HepG2 (cell line): ENCODE results near the gene FAM117A. TPM values are rescaled to one million over a fixed set of nuclear protein-coding genes. Genes with fewer than 3 reads are reported as not detected.

ENCODE experiments used
- ATAC-seq: fragments of 200-7000 bp; cut with Tn5 transposase; 3 replicates; pipeline ENCODE4 v1.9.1; 2020; ENCODE audit warnings: mild to moderate bottlenecking, moderate library complexity
- BruUV-seq: library from RNA; stranded (reverse); fragments of 400-500 nt; replicated peaks from 2 replicates; lab custom pipeline; 2021; lab: Mats Ljungman, UMichigan
- CTCF ChIA-PET: fragments of 300-600 bp; formaldehyde crosslinking; extraction: SDS; loops from one replicate; lab custom pipeline; 2021; ENCODE audit warnings: low total read pairs, inconsistent platforms, low intra/inter-chr PET ratio; lab: Yijun Ruan, JAX
- POLR2A ChIA-PET: fragments of 350-600 bp; sonication (Branson Sonifier 250); formaldehyde crosslinking; loops from one replicate; lab custom pipeline; 2020; ENCODE audit warnings: antibody characterized with exemption, inconsistent platforms; lab: Yijun Ruan, JAX
- DNase-seq: peaks from one replicate; pipeline ENCODE4 v3.0.0-alpha.2; 2015; ENCODE audit warnings: low spot score
- FAIRE-seq: peaks from 3 replicates; lab custom pipeline; 2011; peaks lifted over from hg19 to GRCh38; lab: Jason Lieb, UNC
- H2AFZ ChIP-seq: one replicate; pipeline ENCODE4 v1.6.1; 2011; ENCODE audit warnings: low read length, inconsistent platforms
- H3K27ac ChIP-seq: fragments of 300-600 bp; 3 replicates; pipeline ENCODE4 v1.8.0; 2011; ENCODE audit warnings: mixed run types, mild to moderate bottlenecking, mixed read lengths, low read length, inconsistent platforms; ENCODE audit not compliant: insufficient read depth; ENCODE audit errors: extremely low read length
- H3K27me3 ChIP-seq, 2 experiments: fragments of 200-600 bp in 1 of 2; 2 replicates in 1 of 2; 3 replicates in 1 of 2; pipeline versions ENCODE4 v1.6.0 to v1.8.0; 2011; ENCODE audit warnings: low read length in 2 of 2, mild to moderate bottlenecking in 2 of 2, moderate library complexity in 2 of 2, inconsistent platforms in 1 of 2; ENCODE audit not compliant: insufficient read depth in 2 of 2, control insufficient read depth in 1 of 2
- H3K36me3 ChIP-seq, 2 experiments: fragments of 200-600 bp in 1 of 2; replicated peaks in 1 of 2; 2 replicates in 1 of 2; 3 replicates in 1 of 2; pipeline versions ENCODE4 v1.5.1 to v1.8.0; 2011; ENCODE audit warnings: low read length in 2 of 2, inconsistent platforms in 1 of 2; ENCODE audit not compliant: insufficient read depth in 2 of 2, control insufficient read depth in 1 of 2
- H3K4me1 ChIP-seq: 2 replicates; pipeline ENCODE4 v1.5.1; 2012; ENCODE audit warnings: low read length, inconsistent platforms; ENCODE audit not compliant: insufficient read depth
- H3K4me2 ChIP-seq: 2 replicates; pipeline ENCODE4 v1.6.0; 2011; ENCODE audit warnings: low read depth, low read length, inconsistent platforms
- H3K4me3 ChIP-seq, 3 experiments: fragments of 200-600 bp in 1 of 3; sonication (generic), shearing (Covaris generic) in 1 of 3; replicated peaks in 1 of 3; 2 replicates each; pipeline ENCODE4 v1.5.1; 2011 to 2016; ENCODE audit warnings: low read length in 3 of 3, inconsistent platforms in 2 of 3, low read depth in 2 of 3, mild to moderate bottlenecking in 2 of 3, control low read depth in 1 of 3, mixed read lengths in 1 of 3; ENCODE audit not compliant: insufficient read depth in 1 of 3
- H3K79me2 ChIP-seq: one replicate; pipeline ENCODE4 v1.6.1; 2011; ENCODE audit warnings: low read length, inconsistent platforms; ENCODE audit not compliant: insufficient read depth
- H3K9ac ChIP-seq: 2 replicates; pipeline ENCODE4 v1.6.0; 2011; ENCODE audit warnings: mild to moderate bottlenecking, low read depth, low read length, inconsistent platforms; ENCODE audit not compliant: insufficient read depth
- H3K9me3 ChIP-seq: 2 replicates; pipeline ENCODE4 v1.5.1; 2012; ENCODE audit warnings: mild to moderate bottlenecking, low read length
- H4K20me1 ChIP-seq: 2 replicates; pipeline ENCODE4 v1.6.0; 2011; ENCODE audit warnings: inconsistent platforms, mild to moderate bottlenecking, low read length, moderate library complexity; ENCODE audit not compliant: insufficient read depth
- ARNTL ChIP-seq: sonication (generic); formaldehyde crosslinking; IDR thresholded peaks from 2 replicates; pipeline ENCODE4 v1.4.0; 2020; ENCODE audit warnings: mild to moderate bottlenecking, missing genetic modification reagents
- CEBPG ChIP-seq: IDR thresholded peaks from 2 replicates; pipeline ENCODE4 v1.6.1; 2016
- DR1 ChIP-seq: sonication (generic); formaldehyde crosslinking; IDR thresholded peaks from 2 replicates; pipeline ENCODE4 v1.8.0; 2021; ENCODE audit warnings: mild to moderate bottlenecking, missing genetic modification reagents, inconsistent platforms
- MAFF ChIP-seq: IDR thresholded peaks from 2 replicates; pipeline ENCODE4 v1.6.1; 2011; ENCODE audit warnings: low read depth, low read length, improper control_type of control experiment
- MBD4 ChIP-seq: IDR thresholded peaks from 2 replicates; pipeline ENCODE4 v1.6.1; 2012; ENCODE audit warnings: low read length, inconsistent platforms, borderline replicate concordance
- RBFOX2 ChIP-seq: fragments of 200-400 bp; formaldehyde crosslinking; IDR thresholded peaks from 2 replicates; pipeline ENCODE4 v1.6.1; 2017; ENCODE audit warnings: low read depth, mild to moderate bottlenecking, low read length
- SCMH1 ChIP-seq: sonication (generic); formaldehyde crosslinking; IDR thresholded peaks from 2 replicates; pipeline ENCODE4 v1.9.0; 2021; ENCODE audit warnings: missing genetic modification reagents, mild to moderate bottlenecking, borderline replicate concordance
- TCF7 ChIP-seq: sonication (generic); IDR thresholded peaks from 2 replicates; pipeline ENCODE4 v1.6.1; 2016; ENCODE audit warnings: antibody characterized with exemption, low read depth
- ZKSCAN1 ChIP-seq: fragments of 150-350 bp; IDR thresholded peaks from 2 replicates; pipeline ENCODE4 v1.6.1; 2014; ENCODE audit warnings: low read length
- ZMAT3 ChIP-seq: sonication (generic); formaldehyde crosslinking; conservative IDR thresholded peaks from 2 replicates; pipeline ENCODE4 v1.7.0; 2021; ENCODE audit warnings: missing genetic modification reagents
- ZNF383 ChIP-seq: sonication (generic); formaldehyde crosslinking; IDR thresholded peaks from 2 replicates; pipeline ENCODE4 v1.4.0; 2020; ENCODE audit warnings: missing genetic modification reagents, mild to moderate bottlenecking, borderline replicate concordance
- ZNF550 ChIP-seq: sonication (generic); formaldehyde crosslinking; IDR thresholded peaks from 2 replicates; pipeline ENCODE4 v1.4.0; 2020; ENCODE audit warnings: mild to moderate bottlenecking, missing genetic modification reagents, borderline replicate concordance
- ZNF629 ChIP-seq: sonication (generic); formaldehyde crosslinking; conservative IDR thresholded peaks from 2 replicates; pipeline ENCODE4 v1.5.0; 2020; ENCODE audit warnings: missing genetic modification reagents
- ZNF766 ChIP-seq: sonication (generic); formaldehyde crosslinking; IDR thresholded peaks from 2 replicates; pipeline ENCODE4 v1.5.0; 2020; ENCODE audit warnings: missing genetic modification reagents, borderline replicate concordance
- ZNF879 ChIP-seq: sonication (generic); formaldehyde crosslinking; IDR thresholded peaks from 2 replicates; pipeline ENCODE4 v1.8.1; 2023; ENCODE audit warnings: missing genetic modification reagents
- WGBS: methylation state at CpG from one replicate; pipeline ENCODE4 v1.1.6; 2017; ENCODE audit warnings: low lambda C conversion rate; 5-methylcytosine and 5-hydroxymethylcytosine counted together
- in situ Hi-C: cut with HindIII; loops from 2 replicates; pipeline ENCODE4 v1.10.0; 2017; ENCODE audit warnings: low pct_unique_long_range_greater_than_20kb; ENCODE audit not compliant: extremely low pct_ligation_motif_present
- intact Hi-C: fragments of 100-400 bp; cut with micrococcal nuclease; formaldehyde crosslinking; loops from one replicate; pipeline ENCODE4 v1.10.0; 2022; ENCODE audit not compliant: unreplicated experiment
- polyA plus RNA-seq, 8 experiments: library from polyadenylated mRNA; depleted of rRNA in 3 of 8; stranded (reverse) in 7 of 8; unstranded in 1 of 8; fragments of >200 nt; fragmentation: Illumina TruSeq in 4 of 8; extraction: Trizol in 4 of 8; gene quantifications; 2 replicates each; pipeline versions ENCODE4 v1.2.1 to v1.2.3, GENCODE V29; 2011 to 2016; ENCODE audit warnings: low read depth in 4 of 8, missing spikeins in 1 of 8, mixed read lengths in 1 of 8; ENCODE audit not compliant: insufficient read depth in 1 of 8
- total RNA-seq, 5 experiments: library from RNA; depleted of rRNA; stranded (reverse); fragments of >200 nt; fragmentation: Illumina TruSeq; extraction: Trizol; gene quantifications; 2 replicates each; pipeline ENCODE4 v1.2.3, GENCODE V29; 2016; ENCODE audit warnings: low read depth in 1 of 5

Gene FAM117A
- total and polyA plus RNA-seq, 2 of the 13 experiments (the other 11 are each of a cell fraction or from before 2014, with no cell fraction given): 12.1 to 19.8 TPM

GRCh38 chr17:49670002-49670401 lies 93.9 kb downstream of the FAM117A start:
- Histone ChIP-seq H3K9me3 (no peaks in the 10 kb centered on the region), H3K36me3 (peaks cover 2 to 18% of the 10 kb centered on the region in 2 experiments), H3K27me3 (no peaks in the 10 kb centered on the region), H3K4me1 (peaks cover 8% of the 10 kb centered on the region), H3K9ac (no peak overlapping the region), H3K4me2 (no peak overlapping the region), H3K79me2 (peaks cover 75% of the 10 kb centered on the region), H3K27ac (no peak overlapping the region), H2AFZ (no peak overlapping the region), H3K4me3 (no peak overlapping the region), H4K20me1 (0 out of 2 replicates have a peak, but pooled peaks cover under 1% of the 10 kb centered on the region)
- CTCF ChIA-PET: no interaction called here
- in situ Hi-C loops (no loop called here), intact Hi-C loops (no loop called here)
- WGBS: 94% methylated on average over 1 of the region's 1 CpG
- DNase-seq: no peak
- POLR2A ChIA-PET: interaction anchor here (0.6 kb wide), 1 partner anchor 23 kb away, joined by 3 read pairs; no protein-coding TSS in a partner anchor
- no TSS peak for BruUV-seq
- TF ChIP-seq RBFOX2 (0 out of 2 replicates have a peak, but pooled peaks have one; percentile 22), MBD4 (no peak), ZNF629 (CRISPR knock-in tag) (no peak), ZNF550 (CRISPR knock-in tag) (no peak), ZKSCAN1 (no peak), ZNF383 (CRISPR knock-in tag) (no peak)
- no peak for FAIRE-seq
- ATAC-seq: no peak

GRCh38 chr17:49667854-49668253 lies 96.1 kb downstream of the FAM117A start:
- ATAC-seq: no peak
- H3K9me3 ChIP-seq: no peaks in the 10 kb centered on the region
- FAIRE-seq: peak; percentile 36
- TF ChIP-seq CEBPG (CRISPR knock-in tag) (no peak), SCMH1 (CRISPR knock-in tag) (no peak), TCF7 (no peak), ZNF879 (no peak), ZMAT3 (CRISPR knock-in tag) (no peak), DR1 (CRISPR knock-in tag) (no peak), MAFF (no peak), ARNTL (CRISPR knock-in tag) (no peak), ZNF766 (CRISPR knock-in tag) (no peak)
- DNase-seq: no peak
- no peaks in the 10 kb centered on the region for H3K4me1 ChIP-seq
- BruUV-seq: no TSS peak
- in situ Hi-C loops: no loop called here
- no peak overlapping the region for H3K4me3 ChIP-seq
- no peak overlapping the region for H3K9ac ChIP-seq
- H2AFZ ChIP-seq: no peak overlapping the region
- no peaks in the 10 kb centered on the region for H3K27me3 ChIP-seq
- ChIA-PET CTCF (no interaction called here), POLR2A (no interaction called here)
- H3K36me3 ChIP-seq: peaks cover 4 to 17% of the 10 kb centered on the region in 2 experiments
- H4K20me1 ChIP-seq: no peaks in the 10 kb centered on the region
- peaks cover 72% of the 10 kb centered on the region for H3K79me2 ChIP-seq
- no peak overlapping the region for H3K27ac ChIP-seq
- H3K4me2 ChIP-seq: no peak overlapping the region
- intact Hi-C loops: no loop called here
- WGBS: 100% methylated on average over 2 of the region's 2 CpGs
